GM23248 (cell line): ENCODE results near the gene FUS. TPM values are rescaled to one million over a fixed set of nuclear protein-coding genes. Genes with fewer than 3 reads are reported as not detected.

Experiments
- DNase-seq: peaks from one replicate; pipeline ENCODE4 v3.0.0-alpha.2; 2015
- H2AFZ ChIP-seq: fragments of 200-600 bp; sonication (generic); 2 replicates; pipeline ENCODE4 v1.6.1; 2016; ENCODE audit warnings: antibody characterized with exemption
- H3F3A ChIP-seq: fragments of 200-600 bp; sonication (generic); 2 replicates; pipeline ENCODE4 v1.6.1; 2016; ENCODE audit warnings: mild to moderate bottlenecking, antibody characterized with exemption, mixed run types; ENCODE audit not compliant: insufficient read depth
- H3K27ac ChIP-seq: fragments of 200-600 bp; sonication (generic); 2 replicates; pipeline ENCODE4 v1.5.1; 2016; ENCODE audit warnings: mild to moderate bottlenecking
- H3K27me3 ChIP-seq: fragments of 200-600 bp; sonication (generic); replicated peaks from 2 replicates; pipeline ENCODE4 v1.6.1; 2016; ENCODE audit warnings: mild to moderate bottlenecking; ENCODE audit not compliant: insufficient read depth
- H3K36me3 ChIP-seq: fragments of 200-600 bp; sonication (generic); 2 replicates; pipeline ENCODE4 v1.6.1; 2016; ENCODE audit warnings: low read depth, mild to moderate bottlenecking
- H3K4me1 ChIP-seq: fragments of 200-600 bp; sonication (generic); 2 replicates; pipeline ENCODE4 v1.6.1; 2016; ENCODE audit warnings: mild to moderate bottlenecking; ENCODE audit not compliant: insufficient read depth
- H3K4me2 ChIP-seq: fragments of 200-600 bp; sonication (generic); one replicate; pipeline ENCODE4 v1.6.1; 2016; ENCODE audit warnings: mild to moderate bottlenecking; ENCODE audit not compliant: unreplicated experiment
- H3K4me3 ChIP-seq: fragments of 200-600 bp; sonication (generic); 2 replicates; pipeline ENCODE4 v1.5.1; 2016; ENCODE audit warnings: mild to moderate bottlenecking
- H3K79me2 ChIP-seq: fragments of 200-600 bp; sonication (generic); 2 replicates; pipeline ENCODE4 v1.6.1; 2016; ENCODE audit warnings: mild to moderate bottlenecking; ENCODE audit not compliant: insufficient read depth
- H3K9ac ChIP-seq: fragments of 200-600 bp; sonication (generic); 2 replicates; pipeline ENCODE4 v1.6.1; 2016; ENCODE audit warnings: mild to moderate bottlenecking
- H3K9me2 ChIP-seq: fragments of 200-600 bp; sonication (generic); 2 replicates; pipeline ENCODE4 v1.6.1; 2016; ENCODE audit warnings: mixed run types, mild to moderate bottlenecking, moderate library complexity; ENCODE audit not compliant: insufficient read depth
- H3K9me3 ChIP-seq: fragments of 200-600 bp; sonication (generic); one replicate; pipeline ENCODE4 v1.6.1; 2017; ENCODE audit warnings: low read depth
- H4K20me1 ChIP-seq: fragments of 200-600 bp; sonication (generic); 2 replicates; pipeline ENCODE4 v1.6.0; 2016; ENCODE audit not compliant: insufficient read depth
- EZH2 ChIP-seq: fragments of 200-600 bp; sonication (generic); IDR thresholded peaks from 2 replicates; pipeline ENCODE4 v1.6.1; 2018; ENCODE audit warnings: antibody characterized with exemption, mild to moderate bottlenecking; ENCODE audit not compliant: insufficient read depth, poor library complexity, severe bottlenecking
- EZH2phosphoT487 ChIP-seq: fragments of 200-600 bp; sonication (generic); IDR thresholded peaks from 2 replicates; pipeline ENCODE4 v1.6.1; 2018; ENCODE audit warnings: antibody characterized with exemption, moderate library complexity, mild to moderate bottlenecking, low read depth; ENCODE audit not compliant: insufficient read depth
- WGBS, 2 experiments: methylation state at CpG; one replicate each; pipeline ENCODE4 v1.1.6; 2015 to 2017; ENCODE audit warnings: low lambda C conversion rate in 2 of 2, low coverage in 1 of 2; ENCODE audit errors: missing lambda C conversion rate in 2 of 2; 5-methylcytosine and 5-hydroxymethylcytosine counted together
- in situ Hi-C: fragments of 300-500 bp; cut with MboI; formaldehyde crosslinking; loops from 2 replicates; pipeline ENCODE4 v1.15.0; 2020
- polyA plus RNA-seq: library from polyadenylated mRNA; unstranded; fragments of >200 nt; fragmentation: Nextera tagmentation; extraction: Ambion mirVana; gene quantifications from 2 replicates; pipeline ENCODE4 v1.2.1, GENCODE V29; 2016
- total RNA-seq: library from RNA; depleted of rRNA; stranded (reverse); fragments of >200 nt; shearing (Covaris generic); gene quantifications from 2 replicates; pipeline ENCODE4 v1.2.3, GENCODE V29; 2014

Gene FUS
- total and polyA plus RNA-seq, 2 experiments from 2014 or later = 22.5 to 166 TPM

DNA sequence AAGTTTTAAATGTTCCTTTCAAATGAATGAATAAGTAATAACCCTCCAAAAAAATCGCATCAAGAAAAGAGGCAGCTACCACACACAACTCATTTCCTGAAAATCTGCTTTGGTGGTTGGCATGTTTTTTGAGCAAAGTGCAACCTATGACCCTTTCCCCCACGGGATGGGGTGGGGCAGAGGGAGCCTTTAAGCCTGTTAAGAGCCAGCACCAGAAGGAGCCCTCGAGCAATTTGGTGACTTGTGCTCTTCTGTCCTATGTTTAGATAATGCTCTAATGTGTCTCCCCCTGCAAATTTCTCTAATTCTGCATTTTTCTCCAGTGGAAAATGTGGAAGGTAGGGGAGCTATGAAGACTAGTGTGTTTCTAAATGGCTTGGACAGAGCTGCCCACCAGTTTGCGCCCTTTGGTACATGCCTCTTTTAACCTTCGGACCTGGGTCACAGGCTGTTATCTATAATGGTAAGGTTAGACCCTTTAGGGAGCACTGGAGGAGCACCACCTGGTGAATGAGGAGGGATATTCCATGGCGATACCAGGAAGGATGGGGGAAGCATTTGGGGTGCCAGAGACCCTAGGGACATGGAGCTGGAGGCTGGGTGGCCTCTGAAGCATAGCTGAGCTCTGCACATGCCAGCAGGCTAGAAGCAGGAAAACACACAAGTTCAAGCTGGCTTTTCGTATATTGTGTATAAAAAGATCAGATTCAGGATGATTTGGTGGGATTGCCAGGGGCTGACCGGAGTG, 21.1 kb downstream of the FUS start:
- Histone ChIP-seq H3K9me3 (no peaks in the 10 kb centered on the region), H3K79me2 (0 out of 2 replicates have a peak, but pooled peaks cover 5% of the 10 kb centered on the region), H3K4me3 (no peak overlapping the region), H3K27me3 (no peaks in the 10 kb centered on the region), H4K20me1 (0 out of 2 replicates have a peak, but pooled peaks cover 4% of the 10 kb centered on the region), H3F3A (peaks cover 53% of the 10 kb centered on the region), H3K9ac (no peak overlapping the region; the same call in 1 of the 2 replicates), H3K9me2 (no peaks in the 10 kb centered on the region), H2AFZ (no peak overlapping the region), H3K4me2 (peak overlapping the region; percentile 94), H3K4me1 (peaks cover 9% of the 10 kb centered on the region; the same call in 1 of the 2 replicates), H3K27ac (peak overlapping the region; percentile 23; the same call in 1 of the 2 replicates), H3K36me3 (peaks cover 13% of the 10 kb centered on the region)
- in situ Hi-C loops = loop anchor here (10.0 to 25.0 kb wide), 2 partner anchors 244 to 511 kb away; partner anchors contain the start of gene ZNF843
- peak; percentile 60 for DNase-seq
- TF ChIP-seq EZH2phosphoT487 (no peak), EZH2 (no peak)
- WGBS, 2 experiments = 52 to 53% methylated on average over 8 of the region's 8 CpGs

DNA sequence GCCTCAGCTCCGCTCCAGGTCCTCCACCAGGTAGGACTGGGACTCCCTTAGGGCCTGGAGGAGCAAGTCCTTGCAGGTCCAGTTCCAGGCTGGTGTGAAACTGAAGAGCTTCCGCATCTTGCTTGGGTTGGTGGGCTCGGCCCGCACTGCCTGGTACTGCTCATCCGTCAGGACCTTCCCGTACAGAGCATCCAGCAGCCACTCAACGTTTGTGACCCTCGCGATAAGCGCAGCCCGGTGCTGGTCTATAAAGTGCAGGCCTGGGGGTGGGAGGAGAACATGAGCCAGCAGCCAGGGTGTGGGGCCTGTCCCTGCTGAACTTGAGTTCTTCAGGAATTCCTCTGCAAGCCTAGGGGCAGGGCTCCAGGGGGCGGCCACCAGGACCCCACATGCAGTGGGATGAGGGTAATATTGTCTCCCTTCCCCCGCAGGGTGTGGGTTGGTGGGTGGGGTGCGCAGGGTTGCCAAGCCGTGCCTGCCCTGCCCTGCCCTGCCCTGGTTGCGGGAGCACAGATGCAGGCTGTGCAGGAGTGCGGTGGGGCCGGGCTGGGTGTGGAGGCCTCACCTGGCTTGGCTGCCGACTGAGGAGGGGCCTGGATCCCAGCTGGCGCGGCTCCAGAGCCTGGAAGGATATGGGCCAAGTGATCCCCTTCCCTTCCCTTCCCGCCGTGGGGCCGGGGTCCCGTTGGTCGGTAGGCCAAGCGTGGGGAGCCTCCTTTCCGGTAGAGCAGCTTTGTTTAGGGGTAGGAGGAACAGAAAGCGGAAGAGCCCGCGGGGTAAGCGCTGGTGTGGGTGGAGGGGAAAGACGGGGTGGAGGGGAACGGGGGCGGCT, 21.9 kb downstream of the FUS start:
- 16 to 19% methylated on average over 32 to 33 of the region's 35 CpGs for WGBS, 2 experiments
- Histone ChIP-seq H3K9me3 (no peaks in the 10 kb centered on the region), H3K4me2 (peak overlapping the region; percentile 94), H3K4me3 (peak overlapping the region; percentile 82), H2AFZ (peak overlapping the region; percentile 94), H3F3A (peaks cover 46% of the 10 kb centered on the region), H3K4me1 (peaks cover 9% of the 10 kb centered on the region; the same call in 1 of the 2 replicates), H3K9me2 (no peaks in the 10 kb centered on the region), H3K27me3 (no peaks in the 10 kb centered on the region), H3K79me2 (no peaks in the 10 kb centered on the region), H3K36me3 (peaks cover 5% of the 10 kb centered on the region; the same call in 1 of the 2 replicates), H3K27ac (no peak overlapping the region), H4K20me1 (0 out of 2 replicates have a peak, but pooled peaks cover 4% of the 10 kb centered on the region), H3K9ac (peak overlapping the region; percentile 68)
- TF ChIP-seq EZH2 (no peak), EZH2phosphoT487 (no peak)
- in situ Hi-C loops = loop anchor here (10.0 to 25.0 kb wide), 2 partner anchors 243 to 511 kb away; partner anchors contain the start of gene ZNF843
- peak; percentile 45 for DNase-seq

DNA sequence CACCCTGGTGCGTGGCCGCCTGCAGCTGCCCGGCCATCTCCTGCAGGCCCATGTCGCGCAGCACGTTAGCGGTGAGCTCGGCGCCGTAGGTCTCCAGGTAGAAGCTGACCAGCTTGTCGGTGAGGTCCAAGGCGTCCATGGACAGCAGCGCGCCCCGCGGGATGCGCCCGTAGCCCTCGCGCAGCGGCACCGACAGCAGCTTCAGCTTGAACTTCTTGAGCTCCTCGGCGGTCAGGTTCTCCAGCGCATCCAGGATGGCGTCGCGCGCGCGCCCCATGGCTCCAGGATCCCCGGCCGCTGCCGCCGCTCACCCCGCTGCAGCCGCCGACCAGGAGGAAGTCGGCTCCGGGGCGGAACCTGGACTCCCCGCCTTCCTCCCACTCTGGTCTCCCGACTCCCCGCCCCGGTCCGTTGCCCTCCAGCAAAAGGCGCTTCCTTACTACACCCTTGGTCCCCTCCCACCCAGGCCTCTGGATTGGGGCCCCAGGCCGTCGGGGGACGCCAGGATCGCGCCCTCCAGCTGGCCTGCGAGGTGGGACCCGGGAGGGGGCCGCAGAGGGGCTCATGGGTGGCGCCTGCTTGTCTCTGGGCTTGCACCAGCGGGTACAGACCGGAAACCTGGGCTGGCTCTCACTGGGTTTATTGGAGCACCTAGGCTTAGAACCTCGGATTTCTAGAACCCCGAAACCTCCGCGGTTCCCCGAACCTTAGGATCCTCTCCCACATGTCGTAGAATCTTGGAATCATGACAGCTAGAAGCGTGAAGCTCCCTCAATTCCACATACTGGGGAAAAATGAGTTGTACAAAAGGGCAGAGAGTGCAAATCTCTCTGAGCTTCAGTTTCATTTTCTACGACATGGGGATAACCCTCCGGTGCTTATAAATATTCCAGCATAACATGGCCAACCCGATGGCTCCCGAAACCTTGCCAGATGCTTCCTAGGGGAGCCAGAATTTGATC, 22.8 kb downstream of the FUS start, which contains the start of gene PYCARD:
Gene PYCARD (minus strand): TSS at position 347 of the 962 bp plus-strand sequence. CDS start 70 bp downstream, at position 277.
- peak within 1 kb of the TSS; percentile 82 for H3K4me3 ChIP-seq
- in situ Hi-C loops = loop anchor here (10.0 to 25.0 kb wide), 2 partner anchors 242 to 510 kb away; partner anchors contain the start of gene ZNF843
- H3K9ac ChIP-seq = peak within 1 kb of the TSS; percentile 68
- DNase-seq = peak; percentile 76
- H3K36me3 ChIP-seq = no peaks in the 10 kb centered on the region
- 2 to 4% methylated on average over 33 to 60 of the region's 69 CpGs for WGBS, 2 experiments
- peaks cover 38% of the 10 kb centered on the region for H3F3A ChIP-seq
- 0 out of 2 replicates have a peak, but pooled peaks cover 4% of the 10 kb centered on the region for H4K20me1 ChIP-seq
- H3K27me3 ChIP-seq = no peaks in the 10 kb centered on the region
- no peak for TF ChIP-seq EZH2
- no peak for TF ChIP-seq EZH2phosphoT487
- no peak within 1 kb of the TSS for H3K27ac ChIP-seq
- H3K4me2 ChIP-seq = peak within 1 kb of the TSS; percentile 94
- H3K9me2 ChIP-seq = no peaks in the 10 kb centered on the region
- H2AFZ ChIP-seq = peak within 1 kb of the TSS; percentile 94
- peaks cover 9% of the 10 kb centered on the region; the same call in 1 of the 2 replicates for H3K4me1 ChIP-seq
- no peaks in the 10 kb centered on the region for H3K79me2 ChIP-seq
- H3K9me3 ChIP-seq = no peaks in the 10 kb centered on the region
